Neural cell (in vitro differentiated cells): Measurements from ENCODE around the gene NFIA.

ENCODE experiments used
- CTCF ChIP-seq: fragments of 450-650 bp; IDR thresholded peaks from 2 replicates; pipeline ENCODE4 v1.5.1; 2014; ENCODE audit warnings: antibody characterized with exemption, mild to moderate bottlenecking, moderate library complexity; ENCODE audit not compliant: poor library complexity, severe bottlenecking
- EP300 ChIP-seq: fragments of 450-650 bp; conservative IDR thresholded peaks from 2 replicates; pipeline ENCODE4 v1.6.1; 2014; ENCODE audit warnings: antibody characterized with exemption, mild to moderate bottlenecking, moderate library complexity; ENCODE audit not compliant: poor library complexity, severe bottlenecking
- EZH2 ChIP-seq: fragments of 200-600, 300-800 bp; shearing (Covaris generic), sonication (generic); IDR thresholded peaks from 2 replicates; pipeline ENCODE4 v1.6.1; 2014; ENCODE audit warnings: antibody characterized with exemption, low read length, borderline replicate concordance, mild to moderate bottlenecking; ENCODE audit not compliant: insufficient read depth, poor library complexity, severe bottlenecking
- MXI1 ChIP-seq: fragments of 450-650 bp; conservative IDR thresholded peaks from 2 replicates; pipeline ENCODE4 v1.6.1; 2014; ENCODE audit warnings: antibody characterized with exemption, mild to moderate bottlenecking; ENCODE audit not compliant: poor library complexity, severe bottlenecking
- POLR2AphosphoS5 ChIP-seq: IDR thresholded peaks from 2 replicates; pipeline ENCODE4 v1.6.1; 2012
- RAD21 ChIP-seq: fragments of 450-650 bp; conservative IDR thresholded peaks from 2 replicates; pipeline ENCODE4 v1.6.1; 2014; ENCODE audit warnings: antibody characterized with exemption, mild to moderate bottlenecking, moderate library complexity
- REST ChIP-seq: IDR thresholded peaks from 2 replicates; pipeline ENCODE4 v1.6.1; 2012; ENCODE audit warnings: borderline replicate concordance
- SMC3 ChIP-seq: fragments of 450-650 bp; conservative IDR thresholded peaks from 2 replicates; pipeline ENCODE4 v1.6.1; 2014; ENCODE audit warnings: antibody characterized with exemption, mild to moderate bottlenecking, moderate library complexity; ENCODE audit not compliant: poor library complexity
- TAF1 ChIP-seq: IDR thresholded peaks from 2 replicates; pipeline ENCODE4 v1.6.1; 2012; ENCODE audit warnings: low read depth

- TF ChIP-seq MXI1 (no peak), REST (no peak), CTCF (no peak), EP300 (no peak), RAD21 (no peak), POLR2AphosphoS5 (no peak), SMC3 (no peak), TAF1 (no peak), EZH2 (no peak)
Measured at GRCh38 chr1:61469365-61469764, 387.0 kb downstream of the NFIA start.
